Sigmoid colon (tissue), 4 donors: ENCODE measurements around the gene DIP2B.

Experiments
- EP300 ChIP-seq, 4 donors: sonication (generic); formaldehyde crosslinking; IDR thresholded peaks; one replicate each; pipeline ENCODE4 v1.6.1; 2017; ENCODE audit warnings: antibody characterized with exemption in 4 of 4
- TF ChIP-seq, protein P1 (sequence below), 4 experiments: fragments of 450-650 bp in 3 of 4; fragments of 200-600 bp in 1 of 4; IDR thresholded peaks; one replicate each; pipeline ENCODE4 v1.5.1; 2016 to 2019; ENCODE audit warnings: antibody characterized with exemption in 4 of 4, mild to moderate bottlenecking in 3 of 4, moderate library complexity in 2 of 4

DNA sequence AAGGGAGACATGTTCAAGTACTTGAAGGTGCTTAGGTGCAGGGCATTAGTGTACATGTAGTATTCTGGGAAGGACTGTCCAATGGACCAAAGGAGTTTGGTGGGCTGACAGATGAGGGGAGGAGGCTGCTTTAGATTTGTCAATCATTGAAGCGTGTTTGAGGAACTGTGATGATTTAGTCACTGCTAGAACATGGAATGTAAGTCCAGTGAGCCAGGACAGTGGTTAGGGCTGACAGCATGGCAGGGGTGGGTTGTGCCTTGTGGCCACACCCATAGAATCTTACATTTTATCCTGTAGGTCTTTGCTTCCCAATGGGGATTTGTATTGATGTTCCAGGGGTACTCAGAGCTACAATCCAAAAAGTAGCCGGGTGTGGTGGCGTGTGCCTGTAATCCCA is 24.6 kb downstream of the DIP2B start:
- TF ChIP-seq, protein P1, sequence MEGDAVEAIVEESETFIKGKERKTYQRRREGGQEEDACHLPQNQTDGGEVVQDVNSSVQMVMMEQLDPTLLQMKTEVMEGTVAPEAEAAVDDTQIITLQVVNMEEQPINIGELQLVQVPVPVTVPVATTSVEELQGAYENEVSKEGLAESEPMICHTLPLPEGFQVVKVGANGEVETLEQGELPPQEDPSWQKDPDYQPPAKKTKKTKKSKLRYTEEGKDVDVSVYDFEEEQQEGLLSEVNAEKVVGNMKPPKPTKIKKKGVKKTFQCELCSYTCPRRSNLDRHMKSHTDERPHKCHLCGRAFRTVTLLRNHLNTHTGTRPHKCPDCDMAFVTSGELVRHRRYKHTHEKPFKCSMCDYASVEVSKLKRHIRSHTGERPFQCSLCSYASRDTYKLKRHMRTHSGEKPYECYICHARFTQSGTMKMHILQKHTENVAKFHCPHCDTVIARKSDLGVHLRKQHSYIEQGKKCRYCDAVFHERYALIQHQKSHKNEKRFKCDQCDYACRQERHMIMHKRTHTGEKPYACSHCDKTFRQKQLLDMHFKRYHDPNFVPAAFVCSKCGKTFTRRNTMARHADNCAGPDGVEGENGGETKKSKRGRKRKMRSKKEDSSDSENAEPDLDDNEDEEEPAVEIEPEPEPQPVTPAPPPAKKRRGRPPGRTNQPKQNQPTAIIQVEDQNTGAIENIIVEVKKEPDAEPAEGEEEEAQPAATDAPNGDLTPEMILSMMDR (IDR thresholded peaks at IDR 0.05), result no peak
- TF ChIP-seq EP300 (IDR thresholded peaks at IDR 0.05), result no peak
